Motor neuron (in vitro differentiated cells): ENCODE data around the gene KLF16. TPM values are rescaled to one million over a fixed set of nuclear protein-coding genes. Genes with fewer than 3 reads are reported as not detected.
A peak's percentile ranks its signal among the peaks of the same experiment; 100 is the strongest.
"Not testable (repeated sequence)": the region's sequence is repeated elsewhere in the genome, so short reads cannot be mapped to it uniquely, and the experiment has no call there.

Experiments used
- ATAC-seq, 8 experiments: fragments of 200-7000 bp; cut with Tn5 transposase; replicated peaks in 6 of 8; 2 replicates each; pipeline ENCODE4 v1.8.0; 2021; ENCODE audit warnings: mild to moderate bottlenecking in 8 of 8, moderate library complexity in 8 of 8
- H3K27ac ChIP-seq, 2 donors: fragments of 250-450 bp; sonication (Bioruptor Pico); 2 replicates each; pipeline ENCODE4 v1.9.0; 2021; ENCODE audit warnings: antibody characterized with exemption in 2 of 2, mild to moderate bottlenecking in 2 of 2, moderate library complexity in 1 of 2
- H3K4me1 ChIP-seq, 2 donors: fragments of 250-450 bp; sonication (Bioruptor Pico); replicated peaks in 1 of 2; 2 replicates each; pipeline ENCODE4 v1.6.1; 2021; ENCODE audit warnings: antibody characterized with exemption in 2 of 2, mild to moderate bottlenecking in 2 of 2, moderate library complexity in 1 of 2
- H3K4me3 ChIP-seq, 5 donors: fragments of 250-450 bp; sonication (Bioruptor Pico); 2 replicates each; pipeline ENCODE4 v1.9.0; 2021; ENCODE audit warnings: antibody characterized with exemption in 5 of 5, mild to moderate bottlenecking in 5 of 5, moderate library complexity in 4 of 5
- WGBS, 10 experiments: fragments of 450-650 bp; shearing (Covaris generic); methylation state at CpG; one replicate each; pipeline ENCODE4 v1.0.0; 2022; 5-methylcytosine and 5-hydroxymethylcytosine counted together
- in situ Hi-C, 9 experiments: fragments of 400-800 bp; cut with MboI; loops; one replicate each; pipeline ENCODE4 v1.15.0; 2021; ENCODE audit warnings: low sequenced_read_pairs in 9 of 9, low pct_unique_long_range_greater_than_20kb in 2 of 9; ENCODE audit not compliant: unreplicated experiment in 9 of 9
- total RNA-seq, 8 experiments: library from RNA; unstranded; fragments of 300-600 nt; gene quantifications; 2 replicates each; pipeline versions ENCODE4 v1.2.3 to v1.2.4, GENCODE V29; 2022

The KLF16 gene
- total RNA-seq, 8 experiments from 2014 or later, result 2.7 to 18.6 (median 4.6) TPM

DNA sequence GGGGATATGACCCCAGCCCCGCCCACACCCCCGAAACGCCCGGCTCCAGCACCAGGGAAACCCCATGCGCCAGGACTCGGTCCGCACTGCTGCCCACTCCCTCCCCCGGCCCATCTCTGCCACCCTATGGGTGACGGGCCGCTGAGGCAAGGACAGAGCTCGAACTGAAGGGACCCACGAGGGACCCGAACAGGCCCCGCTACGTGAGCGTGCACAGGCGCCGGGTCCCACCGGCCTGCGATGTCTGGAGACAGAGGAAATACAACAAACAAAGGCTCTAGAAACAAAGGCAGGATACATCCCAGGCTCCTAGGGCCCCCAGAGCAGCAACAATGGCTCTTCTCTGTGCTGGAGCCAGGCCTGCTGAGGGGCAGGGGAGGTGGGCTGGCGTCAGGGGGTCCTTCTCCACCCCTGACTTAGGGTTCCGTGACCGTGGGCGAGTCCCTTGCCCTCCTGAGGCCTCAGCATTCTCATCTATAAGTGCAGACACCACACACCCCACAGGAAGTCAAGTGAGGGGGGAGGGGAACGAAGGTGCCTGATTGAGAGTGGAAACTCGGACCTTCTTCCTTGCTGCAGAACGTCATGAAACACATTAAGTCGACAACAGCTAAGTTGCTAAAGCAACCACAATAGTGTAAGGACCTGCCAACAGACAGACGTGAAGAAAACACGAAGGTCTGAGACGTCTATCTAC lies 18.9 kb upstream of the KLF16 start:
- in situ Hi-C loops, result no loop called here
- WGBS, 10 experiments, result 35 to 70% (median 51%) methylated on average over 1 to 7 of the region's 31 CpGs; no CpG with 5 or more reads in 5 of the 10 experiments
- H3K4me1 ChIP-seq, result peaks cover 29 to 31% of the 10 kb centered on the region in 2 donors
- peak in 1 of 8 experiments; percentile 1 for ATAC-seq
- H3K27ac ChIP-seq, result no peak overlapping the region
- no peak overlapping the region for H3K4me3 ChIP-seq

DNA sequence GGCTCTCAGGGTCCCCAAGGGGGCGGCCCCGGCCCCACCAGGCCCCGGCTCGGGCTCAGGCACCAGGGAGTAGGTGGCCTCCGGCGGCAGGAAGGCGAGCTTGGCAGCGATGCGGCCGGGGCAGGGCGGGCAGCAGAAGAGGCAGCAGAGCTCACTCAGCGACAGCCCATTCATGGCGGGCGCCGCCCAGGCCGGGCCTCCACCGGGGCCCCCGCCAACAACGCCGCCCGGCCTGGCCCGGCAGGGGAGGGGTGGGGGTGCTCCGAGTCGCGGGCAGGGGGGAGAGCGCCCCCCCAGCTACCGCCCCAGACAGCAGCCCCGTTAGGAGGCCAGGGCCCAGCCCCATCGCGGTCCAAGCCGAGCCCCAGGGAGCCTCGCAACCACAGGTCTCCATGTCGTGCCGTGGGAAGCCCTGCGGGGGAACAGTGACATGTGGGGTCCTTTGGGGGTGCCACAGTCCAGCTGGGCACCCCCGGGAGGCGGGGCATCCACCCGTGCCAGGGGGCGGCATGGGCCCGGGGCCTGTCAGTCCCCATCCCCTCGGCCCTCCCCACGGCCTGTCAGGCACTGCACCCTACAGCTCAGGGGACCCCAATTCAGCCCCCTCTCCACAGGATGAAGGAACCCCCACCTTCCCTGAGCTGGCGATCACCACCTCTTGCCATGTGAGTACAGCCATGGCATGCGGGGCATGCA lies 18.2 kb upstream of the KLF16 start:
- no CpG with 5 or more reads among the region's 44 CpGs for WGBS, 10 experiments
- peak in 1 of 8 experiments; percentile 3 for ATAC-seq
- H3K27ac ChIP-seq, in situ Hi-C loops, H3K4me3 ChIP-seq: not testable (repeated sequence)
- peaks cover 29 to 34% of the 10 kb centered on the region in 2 donors for H3K4me1 ChIP-seq

DNA sequence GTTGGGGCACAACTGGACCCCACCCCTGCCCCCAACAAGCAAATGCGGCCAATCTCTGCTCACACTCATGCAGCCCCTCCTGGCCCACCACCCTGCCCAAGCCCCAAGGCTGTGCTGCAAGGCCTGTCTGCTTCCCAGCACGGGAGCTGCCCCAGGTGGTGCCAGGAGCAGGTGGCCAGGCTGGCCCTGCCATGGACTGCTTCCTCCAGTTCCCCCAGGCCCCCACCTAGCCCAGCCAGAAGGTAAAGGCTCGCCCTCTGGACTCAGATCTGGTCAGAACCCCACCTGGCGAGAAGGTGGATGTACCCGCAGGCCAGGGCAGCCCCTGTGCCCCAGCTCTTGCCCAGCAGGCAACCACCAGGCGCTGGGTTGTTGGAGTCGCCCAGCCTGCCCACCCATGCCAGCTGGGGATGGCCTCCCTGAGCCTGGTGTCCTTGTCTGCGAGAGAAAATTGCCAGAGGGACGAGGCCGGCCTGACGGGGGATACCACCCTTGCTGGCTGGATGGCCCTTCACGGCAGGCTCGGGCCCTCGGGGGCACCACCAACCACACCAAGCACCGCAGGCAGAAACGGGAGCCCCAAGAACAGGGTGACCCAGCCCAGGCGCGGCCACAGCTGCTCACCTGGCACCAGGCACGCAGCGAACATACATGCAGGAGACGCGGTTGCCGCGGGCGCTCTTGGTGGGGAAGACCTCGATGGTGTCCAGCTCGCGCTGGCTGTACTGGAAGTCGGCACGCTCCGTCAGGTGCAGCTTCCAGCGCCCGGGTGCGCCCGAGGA lies 17.4 kb upstream of the KLF16 start:
- 92% methylated on average over 4 to 5 of the region's 35 CpGs; no CpG with 5 or more reads in 8 of the 10 experiments for WGBS, 10 experiments
- in situ Hi-C loops, result no loop called here
- Histone ChIP-seq H3K4me3 (no peak overlapping the region), H3K4me1 (peaks cover 30 to 34% of the 10 kb centered on the region in 2 donors), H3K27ac (no peak overlapping the region)
- ATAC-seq, result no peak

DNA sequence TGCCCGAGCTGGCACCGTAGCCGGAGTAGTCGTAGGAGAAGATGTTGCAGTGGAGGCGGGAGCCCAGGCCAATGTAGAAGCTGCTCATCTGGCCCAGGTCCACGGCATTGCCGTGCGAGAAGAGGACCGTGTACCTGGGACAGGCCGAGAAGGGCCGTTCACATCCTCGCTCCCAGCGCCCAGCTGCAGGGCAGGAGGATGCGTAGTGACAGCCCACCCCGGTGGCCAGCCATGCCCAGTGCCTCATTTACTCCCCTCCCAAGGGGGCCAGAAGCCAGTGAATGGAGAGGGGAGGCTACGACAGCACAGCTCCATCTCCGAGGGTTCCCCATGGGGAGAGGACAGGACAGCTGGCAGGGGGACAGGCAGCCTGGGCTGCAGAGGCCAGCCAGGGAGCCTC lies 16.6 kb upstream of the KLF16 start:
- peaks cover 30 to 34% of the 10 kb centered on the region in 2 donors for H3K4me1 ChIP-seq
- ATAC-seq, H3K4me3 ChIP-seq, in situ Hi-C loops, H3K27ac ChIP-seq: not testable (repeated sequence)
- WGBS, 10 experiments, result 60 to 87% methylated on average over 1 to 6 of the region's 17 CpGs; no CpG with 5 or more reads in 8 of the 10 experiments

DNA sequence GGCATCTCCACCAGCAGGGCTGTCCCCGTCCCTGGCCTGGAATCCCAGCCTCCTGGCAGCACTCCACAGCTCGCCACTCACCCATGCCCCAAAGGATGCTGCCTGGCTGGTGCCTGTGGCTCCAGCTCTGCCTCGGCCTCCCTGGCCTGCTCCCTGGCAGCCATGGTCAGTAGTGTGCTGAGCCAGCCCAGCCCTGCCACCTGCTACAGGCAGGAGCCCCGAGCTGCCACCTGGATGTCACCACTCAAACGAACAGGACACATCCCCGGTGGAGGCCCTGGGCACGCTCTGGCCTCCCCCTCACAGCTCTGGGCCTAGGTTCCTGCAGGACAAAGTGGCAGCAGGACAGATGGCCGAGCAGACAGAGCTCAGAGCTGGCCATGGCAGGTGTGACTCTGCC lies 15.2 kb upstream of the KLF16 start:
- in situ Hi-C loops, result not testable (repeated sequence)
- WGBS, 10 experiments, result no CpG with 5 or more reads among the region's 8 CpGs
- peaks cover 27 to 34% of the 10 kb centered on the region in 2 donors for H3K4me1 ChIP-seq

DNA sequence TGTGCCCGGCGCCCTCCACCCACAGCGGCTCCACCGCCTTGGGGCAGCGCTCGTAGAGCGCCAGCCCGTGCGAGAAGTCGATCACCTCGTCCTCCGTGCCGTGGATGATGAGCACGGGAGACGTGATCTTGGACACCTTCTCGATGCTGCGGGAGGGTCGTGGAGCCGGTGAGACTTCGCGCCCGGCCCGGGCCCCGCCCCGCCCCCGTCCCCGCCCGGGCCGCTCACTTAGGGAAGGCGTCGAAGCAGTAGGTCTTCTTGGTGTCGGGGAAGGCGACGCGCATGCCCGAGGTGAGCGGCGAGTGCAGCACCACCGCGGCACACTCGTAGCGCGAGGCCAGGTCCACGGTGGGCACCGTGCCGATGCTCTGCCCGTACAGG lies 13.9 kb upstream of the KLF16 start:
- in situ Hi-C loops, H3K27ac ChIP-seq: not testable (repeated sequence)
- peak in 2 of 8 experiments; percentile 12 to 16 for ATAC-seq
- WGBS, 10 experiments, result no CpG with 5 or more reads among the region's 47 CpGs
- Histone ChIP-seq H3K4me3 (peak overlapping the region in 3 of 5 donors; percentile 90 to 98 (median 94)), H3K4me1 (peaks cover 17 to 23% of the 10 kb centered on the region in 2 donors)

More for the DNA sequence above, 15.2 kb upstream of the KLF16 start:
- H3K27ac ChIP-seq, ATAC-seq, H3K4me3 ChIP-seq: not testable (repeated sequence)

DNA sequence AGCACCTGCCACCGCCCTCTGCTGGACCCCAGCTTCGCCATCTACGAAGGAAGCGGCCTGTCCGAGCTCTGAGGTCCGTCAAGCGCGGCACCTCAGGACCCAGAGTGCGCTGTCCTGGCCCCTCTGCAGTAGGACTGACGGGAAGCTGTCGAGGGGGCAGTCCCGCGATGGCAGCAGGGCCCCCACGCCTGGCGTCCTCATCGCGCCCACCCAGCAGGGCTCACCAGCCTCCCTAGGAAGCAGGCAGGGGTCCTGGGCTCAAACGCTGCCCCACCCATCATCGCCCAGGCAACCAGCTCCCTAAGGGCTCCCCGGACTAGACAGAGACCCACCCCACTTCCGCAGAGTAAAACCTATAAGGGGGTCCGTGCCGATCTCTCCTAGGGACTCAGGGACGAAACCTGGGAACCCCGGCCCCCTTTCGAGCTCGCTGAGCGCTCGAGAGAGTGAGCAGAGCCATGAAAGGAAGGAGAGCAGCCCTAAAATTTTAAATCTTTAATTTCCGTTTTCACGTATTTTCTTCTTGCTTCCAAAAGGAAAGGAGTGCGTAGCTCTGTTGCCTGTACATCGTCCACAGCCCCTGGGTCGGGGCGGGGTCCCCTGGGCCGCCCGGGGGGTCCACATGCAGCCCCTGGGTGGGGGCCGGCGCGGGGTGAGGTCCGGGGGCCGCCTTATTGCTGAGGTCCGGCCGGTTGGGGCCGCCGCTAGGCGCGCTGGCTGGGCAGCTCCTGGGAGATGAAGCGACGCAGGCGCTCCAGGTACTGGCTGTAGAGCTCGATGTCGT lies 13.3 kb upstream of the KLF16 start:
- in situ Hi-C loops, result not testable (repeated sequence)
- Histone ChIP-seq H3K4me3 (peak overlapping the region; percentile 79 to 98 (median 90)), H3K4me1 (peaks cover 12 to 18% of the 10 kb centered on the region in 2 donors), H3K27ac (peak overlapping the region; percentile 83 to 96)
- 0 to 10% methylated on average over 2 of the region's 53 CpGs; no CpG with 5 or more reads in 8 of the 10 experiments for WGBS, 10 experiments
- ATAC-seq, result peak; percentile 5 to 64 (median 54)

DNA sequence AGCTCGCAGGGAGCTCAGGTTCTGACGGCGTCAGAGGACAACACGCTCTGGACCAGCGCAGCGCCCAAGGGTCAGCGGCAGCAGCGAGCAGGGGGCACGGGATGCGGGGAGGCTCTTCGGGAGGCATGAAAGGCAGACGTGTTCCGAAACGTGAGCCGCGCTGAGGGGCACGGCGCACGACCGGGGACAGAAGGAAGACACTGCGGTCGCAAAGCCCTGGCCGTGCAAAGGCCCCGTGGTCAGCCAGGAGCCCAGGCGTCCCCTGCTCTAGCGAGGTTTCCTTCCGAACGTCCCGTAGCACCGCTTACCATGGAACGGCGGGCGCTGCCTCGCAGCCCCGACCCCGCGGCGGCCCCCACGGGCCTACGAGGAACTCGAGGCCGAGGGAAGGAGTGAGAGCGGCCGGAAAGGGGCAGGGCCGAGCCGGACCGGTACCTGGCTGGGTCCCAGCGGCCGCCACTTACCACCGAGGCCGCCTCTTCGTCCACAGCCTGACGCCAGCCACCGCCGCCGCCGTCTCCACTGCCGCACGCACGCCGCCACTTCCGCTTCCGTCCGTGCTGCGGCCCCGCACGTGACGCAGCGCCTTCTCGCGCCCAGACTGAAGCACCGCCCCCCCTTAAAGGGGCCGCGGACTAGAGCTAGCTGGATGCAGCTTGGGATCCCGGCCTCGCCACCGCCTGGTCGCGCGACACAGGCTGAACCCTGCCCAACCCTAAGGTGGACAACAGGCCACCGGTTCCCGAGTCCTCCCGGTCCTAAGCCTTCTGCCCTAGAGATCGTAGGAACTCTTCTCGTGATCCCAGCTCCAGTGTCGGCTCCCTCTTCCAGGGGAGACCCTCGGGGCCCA lies 12.5 kb upstream of the KLF16 start:
- peak overlapping the region; percentile 83 to 96 for H3K27ac ChIP-seq
- peak; percentile 84 to 95 (median 90) for ATAC-seq

DNA sequence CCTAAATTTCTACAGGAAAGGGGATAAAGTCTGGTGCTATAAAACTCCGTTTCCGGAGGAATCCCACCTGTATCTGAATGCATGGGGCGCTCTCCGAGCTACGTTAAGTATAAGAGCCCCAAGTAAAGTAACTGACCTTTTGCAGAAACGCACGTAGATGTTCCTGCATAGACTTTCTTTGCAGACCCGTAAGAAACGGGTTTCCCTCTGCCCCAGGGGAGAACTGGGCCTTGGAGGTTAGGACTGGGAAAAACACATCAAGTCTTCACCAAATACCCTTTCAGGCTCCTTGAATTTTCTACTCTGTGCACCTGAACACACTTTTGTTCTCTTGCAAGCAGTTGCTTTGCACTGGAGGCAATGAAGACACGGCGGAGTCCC lies 11.9 kb upstream of the KLF16 start:
- Histone ChIP-seq H3K4me1 (peaks cover 12 to 18% of the 10 kb centered on the region in 2 donors), H3K27ac (peak overlapping the region; percentile 83 to 96), H3K4me3 (peak overlapping the region; percentile 79 to 98 (median 90))
- ATAC-seq, in situ Hi-C loops: not testable (repeated sequence)
- WGBS, 10 experiments, result 0 to 22% (median 0%) methylated on average over 2 to 9 of the region's 11 CpGs; no CpG with 5 or more reads in 3 of the 10 experiments

More for the DNA sequence above, 12.5 kb upstream of the KLF16 start:
- peak overlapping the region; percentile 79 to 98 (median 90) for H3K4me3 ChIP-seq
- H3K4me1 ChIP-seq, result peaks cover 12 to 18% of the 10 kb centered on the region in 2 donors
- in situ Hi-C loops, result no loop called here
- WGBS, 10 experiments, result 0 to 3% (median 0%) methylated on average over 1 to 19 of the region's 87 CpGs; no CpG with 5 or more reads in 5 of the 10 experiments

DNA sequence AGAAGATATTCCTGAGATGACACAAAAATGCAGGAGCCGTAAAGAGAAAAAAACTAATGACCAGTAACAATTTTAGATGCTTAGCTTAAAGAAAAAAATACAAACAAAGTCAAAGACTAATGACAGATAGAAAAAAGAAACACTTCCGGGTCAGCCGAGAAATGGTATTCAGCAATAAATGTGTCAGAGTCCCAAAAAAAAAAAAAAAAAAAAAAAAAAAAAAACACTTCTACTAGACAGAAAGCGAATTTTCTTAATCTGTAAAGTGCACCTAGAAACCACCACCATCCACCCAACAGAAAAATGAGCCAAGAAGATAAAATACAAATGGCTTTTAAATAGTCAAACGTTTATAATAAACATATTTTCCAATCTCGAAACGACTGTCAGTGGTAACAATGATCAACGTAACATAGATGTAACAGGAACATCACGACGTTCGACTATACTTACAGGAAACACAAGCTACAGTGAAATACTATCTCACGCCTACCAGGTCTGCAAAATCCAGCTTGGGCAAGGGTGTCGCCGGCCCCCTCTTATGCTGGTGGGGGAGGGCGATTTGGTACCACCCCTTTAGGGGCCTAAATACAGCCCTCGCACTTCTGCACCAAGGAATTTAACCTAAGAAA lies 11.3 kb upstream of the KLF16 start:
- in situ Hi-C loops, result no loop called here
- Histone ChIP-seq H3K4me1 (peaks cover 12 to 18% of the 10 kb centered on the region in 2 donors), H3K4me3 (peak overlapping the region; percentile 79 to 98 (median 90)), H3K27ac (peak overlapping the region in 1 of 2 donors; percentile 96)
- no peak for ATAC-seq
- WGBS, 10 experiments, result 4 to 36% (median 16%) methylated on average over 5 to 16 of the region's 16 CpGs
